Measurements from ENCODE around the gene MYH7.

GRCh38 chr14:23406725-23407355 is 28.6 kb downstream of the MYH7 start:
- TF ChIP-seq CTCF (IDR thresholded peaks at IDR 0.05; ENCODE audit: insufficient read depth, low read length) (no peak), REST (IDR thresholded peaks at IDR 0.05; ENCODE audit: insufficient replicate concordance, low read depth) (no peak), POLR2AphosphoS5 (IDR thresholded peaks at IDR 0.05; ENCODE audit: low read depth) (no peak), SPI1 (IDR thresholded peaks at IDR 0.05; ENCODE audit: borderline replicate concordance, low read depth) (no peak), GABPA (IDR thresholded peaks at IDR 0.05; ENCODE audit: low read depth) (no peak)

All from HL-60 (cell line).